Measurements from ENCODE around the gene FOXD4L1. TPM values are rescaled to one million over a fixed set of nuclear protein-coding genes. Genes with fewer than 3 reads are reported as not detected.
"Not testable (repeated sequence)": the region's sequence is repeated elsewhere in the genome, so short reads cannot be mapped to it uniquely, and the experiment has no call there.

Gene FOXD4L1
- polyA plus RNA-seq (2013, experiment 1 of 2; ENCODE audit: insufficient read length): 0.13 TPM
- polyA plus RNA-seq (2013, experiment 2 of 2; ENCODE audit: insufficient read length): not detected

DNA sequence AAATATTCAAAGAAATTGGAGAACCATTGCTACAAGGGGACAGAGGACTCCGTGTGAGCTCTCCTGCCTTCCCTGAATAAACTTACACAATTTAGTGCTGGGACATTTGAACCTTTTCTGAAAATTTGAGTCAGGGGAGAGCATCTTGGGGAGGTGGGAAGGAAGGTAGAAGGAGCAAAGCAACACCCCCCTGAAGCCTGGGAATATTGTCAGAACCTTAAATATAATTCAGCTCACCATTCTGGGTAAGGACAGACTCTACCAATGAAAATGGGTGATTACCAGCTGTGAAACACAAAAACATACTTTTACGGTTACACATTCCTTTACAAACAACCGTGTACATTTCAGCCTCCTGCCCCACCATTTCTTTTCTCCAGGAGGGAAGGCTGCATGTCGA is at the start of gene FOXD4L1:
Gene FOXD4L1, plus strand, starts transcription at position 301 of the 400 bp plus-strand sequence. CDS start 592 bp downstream, outside the sequence.
- not testable (repeated sequence) for DNase-seq

DNA sequence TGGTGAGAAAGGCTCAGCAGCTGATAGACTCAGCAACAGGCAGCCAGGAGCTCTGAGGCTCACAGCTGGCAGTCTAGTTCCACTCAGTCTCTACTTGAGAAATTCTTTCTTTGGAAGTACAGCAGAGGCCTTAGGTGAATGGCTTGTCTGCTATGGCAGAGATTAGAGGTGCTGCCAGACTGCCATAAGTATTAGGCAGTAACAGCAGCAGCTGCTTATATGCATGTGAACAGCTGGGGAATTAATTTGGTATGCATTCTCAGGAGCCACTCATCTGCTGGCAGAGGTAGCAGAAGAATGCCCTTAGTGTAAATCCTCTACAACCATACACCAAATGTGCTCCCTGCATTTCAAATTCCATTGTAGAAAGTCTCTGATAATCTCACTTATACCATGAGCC is 32.7 kb upstream of the FOXD4L1 start:
- DNase-seq: not testable (repeated sequence)

DNA sequence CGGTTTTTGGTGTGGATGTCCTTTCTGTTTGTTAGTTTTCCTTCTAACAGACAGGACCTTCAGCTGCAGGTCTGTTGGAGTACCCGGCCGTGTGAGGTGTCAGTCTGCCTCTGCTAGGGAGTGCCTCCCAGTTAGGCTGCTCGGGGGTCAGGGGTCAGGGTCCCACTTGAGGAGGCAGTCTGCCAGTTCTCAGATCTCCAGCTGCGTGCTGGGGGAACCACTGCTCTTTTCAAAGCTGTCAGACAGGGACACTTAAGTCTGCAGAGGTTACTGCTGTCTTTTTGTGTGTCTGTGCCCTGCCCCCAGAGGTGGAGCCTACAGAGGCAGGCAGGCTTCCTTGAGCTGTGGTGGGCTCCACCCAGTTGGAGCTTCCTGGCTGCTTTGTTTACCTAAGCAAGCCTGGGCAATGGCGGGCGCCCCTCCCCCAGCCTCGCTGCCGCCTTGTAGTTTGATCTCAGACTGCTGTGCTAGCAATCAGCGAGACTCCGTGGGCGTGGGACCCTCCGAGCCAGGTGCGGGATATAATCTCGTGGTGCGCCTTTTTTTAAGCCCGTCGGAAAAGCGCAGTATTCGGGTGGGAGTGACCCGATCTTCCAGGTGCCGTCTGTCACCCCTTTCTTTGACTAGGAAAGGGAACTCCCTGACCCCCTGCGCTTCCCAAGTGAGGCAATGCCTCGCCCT is 21.6 kb upstream of the FOXD4L1 start:
- DNase-seq: not testable (repeated sequence)

DNA sequence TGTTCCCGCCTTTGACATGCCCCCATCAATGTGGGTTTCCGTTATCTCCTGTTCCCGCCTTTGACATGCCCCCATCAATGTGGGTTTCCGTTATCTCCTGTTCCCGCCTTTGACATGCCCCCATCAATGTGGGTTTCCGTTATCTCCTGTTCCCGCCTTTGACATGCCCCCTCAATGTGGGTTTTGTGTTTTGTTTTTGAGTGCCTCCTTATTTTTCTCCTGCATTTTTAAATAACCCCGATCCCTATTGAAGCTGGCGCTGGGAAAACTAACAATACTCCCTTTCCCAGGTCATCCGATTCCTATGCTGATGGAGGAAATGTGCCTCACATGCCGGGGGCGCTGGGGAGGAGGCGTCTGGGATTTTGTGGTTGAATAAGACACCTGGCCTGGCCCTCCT is 1.9 kb upstream of the FOXD4L1 start:
- DNase-seq: not testable (repeated sequence)

DNA sequence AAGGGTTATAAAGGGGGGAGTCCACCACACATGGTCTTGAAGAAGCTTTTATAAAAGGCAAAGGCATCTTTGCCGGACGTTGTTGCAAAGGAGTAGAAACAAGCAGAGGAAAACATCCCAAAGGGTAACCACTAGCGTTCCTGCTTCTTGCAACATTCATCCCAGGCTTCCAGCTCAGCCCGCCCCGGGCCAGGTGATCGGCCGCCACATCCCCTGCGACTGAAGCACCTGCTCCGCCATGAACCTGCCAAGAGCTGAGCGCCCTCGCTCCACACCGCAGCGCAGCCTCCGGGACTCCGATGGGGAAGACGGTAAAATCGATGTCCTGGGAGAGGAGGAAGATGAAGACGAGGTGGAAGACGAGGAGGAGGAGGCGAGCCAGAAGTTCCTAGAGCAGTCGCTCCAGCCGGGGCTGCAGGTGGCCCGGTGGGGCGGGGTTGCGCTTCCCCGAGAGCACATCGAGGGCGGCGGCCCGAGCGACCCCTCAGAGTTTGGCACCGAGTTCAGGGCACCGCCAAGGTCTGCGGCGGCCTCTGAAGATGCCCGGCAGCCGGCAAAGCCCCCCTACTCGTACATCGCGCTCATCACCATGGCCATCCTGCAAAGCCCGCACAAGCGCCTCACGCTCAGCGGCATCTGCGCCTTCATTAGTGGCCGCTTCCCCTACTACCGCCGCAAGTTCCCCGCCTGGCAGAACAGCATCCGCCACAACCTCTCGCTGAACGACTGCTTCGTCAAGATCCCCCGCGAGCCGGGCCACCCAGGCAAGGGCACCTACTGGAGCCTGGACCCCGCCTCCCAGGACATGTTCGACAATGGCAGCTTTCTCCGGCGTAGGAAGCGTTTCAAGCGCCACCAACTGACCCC is 787 bp downstream of the FOXD4L1 start:
- DNase-seq: not testable (repeated sequence)

DNA sequence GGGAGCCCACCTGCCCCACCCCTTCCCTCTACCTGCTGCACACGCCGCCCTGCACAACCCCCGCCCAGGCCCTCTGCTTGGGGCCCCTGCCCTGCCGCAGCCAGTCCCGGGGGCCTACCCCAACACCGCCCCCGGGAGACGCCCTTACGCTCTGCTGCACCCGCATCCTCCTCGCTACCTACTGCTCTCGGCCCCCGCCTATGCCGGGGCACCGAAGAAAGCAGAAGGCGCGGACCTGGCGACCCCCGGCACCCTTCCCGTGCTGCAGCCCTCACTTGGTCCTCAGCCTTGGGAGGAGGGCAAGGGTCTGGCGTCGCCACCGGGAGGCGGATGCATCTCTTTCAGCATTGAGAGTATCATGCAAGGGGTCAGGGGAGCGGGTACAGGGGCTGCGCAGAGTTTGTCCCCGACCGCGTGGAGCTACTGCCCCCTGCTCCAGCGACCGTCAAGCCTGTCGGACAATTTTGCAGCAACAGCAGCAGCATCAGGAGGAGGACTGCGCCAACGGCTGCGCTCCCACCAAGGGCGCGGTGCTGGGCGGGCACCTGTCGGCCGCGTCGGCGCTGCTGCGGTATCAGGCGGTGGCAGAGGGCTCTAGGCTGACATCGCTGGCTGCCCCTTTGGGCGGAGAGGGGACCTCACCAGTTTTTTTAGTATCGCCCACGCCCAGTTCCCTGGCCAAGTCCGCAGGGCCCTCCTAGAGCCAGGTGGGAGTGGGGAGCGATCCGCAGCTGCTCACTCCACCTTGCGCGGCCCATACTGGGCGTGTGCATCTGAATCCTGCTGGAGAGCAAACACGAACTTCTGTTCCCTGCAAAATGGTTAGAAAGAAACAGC is 1.6 kb downstream of the FOXD4L1 start:
- not testable (repeated sequence) for DNase-seq

DNA sequence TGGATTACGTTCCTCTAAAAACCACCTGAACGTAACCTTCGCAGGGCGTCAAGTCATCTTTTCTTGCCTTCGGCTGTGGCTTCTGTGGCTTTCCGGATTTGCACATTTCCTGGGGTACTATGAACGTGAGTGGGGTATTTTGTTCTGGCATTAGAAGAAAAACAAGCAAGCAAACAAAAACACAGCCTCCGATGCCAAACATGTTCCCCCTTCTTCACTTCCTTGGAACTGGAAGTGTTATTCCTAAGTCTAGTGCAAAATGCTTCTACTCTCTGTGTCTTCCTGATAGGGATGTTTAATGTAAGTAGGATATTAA is 2.2 kb downstream of the FOXD4L1 start:
- DNase-seq: not testable (repeated sequence)

DNA sequence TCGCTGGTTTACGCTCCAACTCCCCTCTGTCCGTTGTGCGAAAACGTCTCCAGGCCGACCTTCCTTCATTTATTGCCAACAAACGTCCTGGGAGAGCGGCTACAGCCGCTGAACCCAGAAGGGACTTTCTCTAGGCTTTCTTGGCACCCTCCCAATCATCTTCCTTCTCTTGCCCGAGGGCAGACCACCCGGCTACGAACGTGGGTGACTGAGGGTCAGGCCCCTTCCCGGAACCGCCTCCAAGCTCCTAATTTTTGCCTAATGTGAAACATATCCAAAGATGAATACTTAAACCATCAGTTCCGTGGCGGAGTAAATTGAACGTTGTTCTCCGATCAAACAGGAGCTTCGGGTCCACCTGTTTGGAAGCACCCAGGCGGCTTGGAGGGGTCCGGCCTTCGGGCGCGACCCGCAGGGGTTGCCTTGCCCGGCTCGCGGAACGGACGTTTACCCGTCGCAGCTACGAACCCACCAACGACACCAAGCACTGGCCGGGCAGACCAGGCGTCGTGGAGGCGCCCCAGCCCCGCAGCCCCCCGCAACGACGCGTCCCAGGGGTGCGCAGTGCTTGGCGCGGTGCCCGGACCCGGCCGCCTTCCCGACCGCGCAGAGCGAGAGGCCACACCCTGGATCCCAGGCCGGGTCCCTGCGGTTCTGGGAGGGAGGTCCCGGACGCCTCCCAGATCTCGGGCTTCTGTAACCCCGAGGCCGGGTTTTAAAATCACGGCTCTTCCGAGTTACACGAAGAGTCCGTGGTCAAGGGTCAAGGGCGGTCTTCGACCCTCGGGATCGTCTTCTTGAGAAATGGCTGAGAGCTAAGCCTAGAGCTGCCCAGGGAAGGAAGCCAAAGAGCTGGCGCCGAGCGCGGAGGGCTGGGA is 4.0 kb downstream of the FOXD4L1 start:
- DNase-seq: not testable (repeated sequence)

DNA sequence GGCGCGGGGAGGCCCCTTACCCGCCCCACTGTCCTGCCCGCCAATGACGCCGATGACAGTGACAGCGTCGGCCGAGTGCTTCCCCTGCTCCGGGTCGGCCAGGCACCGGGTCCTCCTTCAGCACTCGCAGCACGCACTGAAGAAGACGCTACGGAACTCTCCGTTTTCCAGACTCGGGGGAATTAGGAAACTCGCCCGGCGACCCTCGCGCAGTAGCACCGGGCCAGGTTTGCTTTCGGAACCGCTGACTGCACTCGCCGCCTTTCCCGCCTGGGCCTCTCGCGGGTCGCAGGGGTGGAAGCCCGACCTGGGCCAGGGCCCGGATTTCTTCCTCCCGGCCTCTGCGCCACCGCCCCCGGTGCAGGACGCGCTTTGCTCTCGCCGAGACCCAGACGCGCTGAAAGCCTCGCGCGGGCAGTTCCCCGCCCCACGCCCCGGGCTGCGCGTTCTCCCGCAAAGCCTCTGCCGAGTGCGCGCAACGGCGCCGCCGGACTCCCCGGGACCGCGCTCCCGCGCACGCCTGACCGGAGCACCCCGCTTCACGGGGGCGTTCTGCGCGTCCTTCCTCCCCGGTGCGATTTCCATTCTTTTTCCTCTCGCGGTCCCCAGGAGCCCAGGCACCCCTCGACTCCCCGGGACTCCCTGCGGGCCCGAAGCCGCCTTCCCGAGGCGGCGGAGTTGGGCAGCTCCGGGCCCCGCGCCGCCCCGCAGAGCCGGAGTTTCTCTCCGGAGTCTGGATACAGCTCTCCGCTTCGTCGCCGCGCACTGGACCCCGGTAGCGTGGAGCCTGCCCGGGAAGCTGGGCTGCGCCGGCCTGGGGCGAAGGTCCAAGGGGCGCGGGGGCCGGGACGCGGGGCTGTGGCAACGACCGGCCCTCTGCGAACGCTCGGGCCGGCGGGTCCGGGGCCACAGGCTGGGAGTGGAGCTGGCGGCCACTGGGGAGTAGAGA is 4.9 kb downstream of the FOXD4L1 start:
- DNase-seq: peak; percentile 26

DNA sequence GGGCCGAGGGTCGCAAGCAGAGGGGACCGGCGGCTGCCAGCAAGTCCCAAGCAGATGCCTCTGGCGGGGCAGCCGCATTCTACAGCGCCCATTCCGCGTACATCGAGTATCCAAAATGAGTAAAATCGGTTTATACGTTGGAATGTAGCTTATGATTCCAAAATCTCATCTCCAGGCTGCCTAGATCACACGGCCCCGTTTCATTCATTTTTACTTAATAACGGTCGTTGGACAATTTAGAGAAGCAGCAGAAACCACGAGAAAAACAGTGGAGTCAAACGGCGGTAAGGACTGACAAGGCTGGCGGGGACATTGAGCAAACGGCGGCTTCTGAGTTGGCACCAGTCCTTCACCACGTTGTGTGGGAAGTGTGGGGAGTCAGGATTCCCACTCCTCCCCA is 5.6 kb downstream of the FOXD4L1 start:
- DNase-seq: not testable (repeated sequence)

DNA sequence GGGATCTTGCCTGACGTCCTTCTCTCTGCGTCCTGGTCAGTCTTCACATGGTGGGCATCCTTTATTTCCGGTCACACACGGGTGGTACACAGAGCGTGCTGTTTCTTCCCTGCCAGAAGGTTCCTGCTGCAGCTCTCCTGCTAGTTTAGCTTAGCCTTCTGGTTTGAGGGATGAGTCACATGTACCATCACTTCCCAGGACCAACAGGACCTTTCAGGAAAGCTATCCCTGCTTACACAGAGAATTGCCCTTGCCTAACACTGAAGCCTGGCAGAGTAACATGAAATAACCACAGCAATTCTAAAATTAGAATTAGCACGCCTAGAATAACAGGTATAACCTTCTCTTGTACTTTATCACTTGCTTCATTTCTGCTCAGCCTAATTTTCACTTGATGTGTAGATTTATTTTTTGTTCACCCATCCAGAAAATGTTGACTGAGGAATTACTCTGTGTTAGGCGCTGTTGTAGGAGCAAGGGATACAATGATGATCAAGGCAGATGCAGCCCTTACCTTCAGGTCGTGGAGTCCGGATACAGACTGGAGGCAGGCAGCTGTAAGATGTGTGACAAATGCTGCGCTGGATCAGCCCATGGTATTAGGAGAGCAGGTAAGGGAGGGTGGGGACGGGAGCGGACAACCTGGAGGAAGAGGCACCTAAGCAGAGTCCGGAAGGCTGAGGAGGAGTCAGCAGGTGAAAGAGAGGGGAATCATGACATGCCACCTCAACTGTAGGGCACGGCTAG is 9.1 kb downstream of the FOXD4L1 start:
- DNase-seq: not testable (repeated sequence)

DNA sequence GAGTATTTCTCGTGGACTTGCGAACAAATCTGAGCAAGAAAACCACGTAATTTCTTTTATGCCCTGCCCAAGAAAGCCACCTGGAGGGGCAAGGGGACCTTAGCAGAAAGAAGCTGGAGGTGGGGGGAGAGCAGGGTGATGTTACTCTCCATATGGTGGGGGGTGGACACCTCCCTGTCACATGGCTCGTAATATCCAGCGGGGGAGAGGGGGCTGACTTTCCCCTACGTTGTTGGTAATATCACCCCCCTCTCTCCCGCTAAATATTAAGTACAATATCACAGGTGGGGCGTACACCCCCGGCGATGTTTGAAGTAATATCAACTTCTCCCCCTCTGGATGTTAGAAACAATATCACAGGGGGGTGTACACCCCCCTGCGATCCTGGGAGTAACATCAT is 9.7 kb downstream of the FOXD4L1 start:
- not testable (repeated sequence) for DNase-seq

DNA sequence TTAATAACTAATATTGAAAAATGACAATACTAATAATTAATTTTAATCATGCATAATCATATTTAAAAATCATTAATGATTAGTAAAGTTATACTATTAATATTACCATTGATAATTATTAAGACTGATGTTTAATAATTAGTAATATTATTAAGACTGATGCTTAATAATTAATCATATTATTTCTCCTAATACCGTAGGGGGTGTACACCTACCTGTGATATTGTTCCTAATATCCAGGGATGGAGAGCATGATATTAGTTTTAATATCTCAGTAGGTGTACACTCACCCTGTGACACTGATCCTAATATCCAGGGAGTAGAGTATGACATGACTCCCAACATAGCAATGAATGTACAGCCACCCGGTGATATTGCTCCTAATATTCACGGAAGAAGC is 12.4 kb downstream of the FOXD4L1 start:
- not testable (repeated sequence) for DNase-seq

DNA sequence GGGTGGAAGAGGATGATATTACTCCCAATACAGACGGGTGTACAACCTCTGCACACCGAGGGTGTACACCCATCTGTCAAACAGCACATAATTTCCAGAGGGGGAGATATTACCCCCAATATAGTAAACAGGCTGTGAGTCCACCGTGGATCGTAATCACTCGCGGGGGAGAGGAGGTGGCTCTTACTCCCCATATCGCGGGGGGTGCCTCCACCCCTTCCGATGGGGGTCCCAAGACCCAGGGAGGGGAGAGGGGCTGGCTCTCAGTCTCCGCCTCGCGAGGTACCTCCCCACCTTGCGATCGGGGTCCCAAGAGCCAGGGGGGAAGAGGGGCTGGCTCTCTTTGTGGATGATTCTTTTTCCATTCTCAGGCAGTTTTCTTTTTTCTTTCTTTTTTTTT is 13.4 kb downstream of the FOXD4L1 start:
- not testable (repeated sequence) for DNase-seq

DNA sequence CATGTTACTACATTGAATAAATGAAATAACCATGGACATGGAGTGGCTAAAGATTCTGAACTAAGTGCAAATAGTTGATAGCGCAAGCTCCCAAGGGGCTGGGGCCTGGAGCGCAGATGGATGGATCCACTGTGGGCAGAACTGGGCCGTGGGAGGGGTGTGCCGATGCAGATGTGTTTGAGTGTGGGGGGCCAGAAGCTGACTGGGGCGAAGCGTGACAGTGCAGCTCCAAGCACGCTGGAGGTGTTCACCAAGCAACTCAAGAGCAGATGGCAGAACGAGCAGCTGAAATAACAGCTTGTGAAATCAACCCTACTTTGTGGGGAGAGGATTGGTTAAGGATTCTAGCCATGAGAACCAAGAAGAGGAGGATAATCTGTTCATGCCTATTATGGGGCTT is 17.0 kb downstream of the FOXD4L1 start:
- DNase-seq: not testable (repeated sequence)

DNA sequence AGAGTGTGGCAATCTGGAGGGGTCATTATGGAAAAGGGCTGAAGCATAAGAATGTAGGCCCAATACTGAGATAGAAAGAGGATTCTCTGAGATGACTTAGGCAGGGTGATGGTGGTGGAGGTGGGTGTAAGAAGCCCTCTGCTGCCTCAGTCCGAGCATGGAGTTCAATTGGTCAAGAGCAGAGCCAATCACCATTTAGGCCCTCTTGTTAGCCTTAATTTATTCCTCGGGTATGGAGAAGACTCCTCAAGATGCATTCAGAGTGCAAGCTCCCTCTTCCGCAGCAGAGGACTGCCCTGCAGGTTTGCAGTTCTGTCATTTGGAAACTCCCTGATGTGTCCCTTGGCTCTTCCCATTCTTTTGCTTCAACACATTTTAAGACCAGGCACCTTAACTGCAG is 17.5 kb downstream of the FOXD4L1 start:
- DNase-seq: not testable (repeated sequence)

DNA sequence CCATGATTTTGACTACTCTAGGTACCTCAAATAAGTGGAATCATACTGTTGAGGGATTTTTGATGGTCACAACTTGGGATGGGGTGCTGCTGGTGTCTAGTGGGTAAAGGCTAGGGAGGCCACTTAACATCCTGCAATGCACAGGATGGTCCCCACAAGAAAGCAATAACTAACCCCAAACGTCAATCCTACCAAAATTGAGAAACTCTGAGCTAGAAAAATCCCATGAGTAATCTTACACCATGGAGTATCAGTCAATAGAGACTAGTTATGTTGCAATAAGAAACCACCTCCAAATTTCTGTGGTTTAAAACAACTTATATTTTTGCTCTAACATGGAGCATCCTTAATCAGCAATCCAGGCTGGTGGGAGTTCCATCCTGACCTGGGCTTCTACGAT is 18.6 kb downstream of the FOXD4L1 start:
- not testable (repeated sequence) for DNase-seq

DNA sequence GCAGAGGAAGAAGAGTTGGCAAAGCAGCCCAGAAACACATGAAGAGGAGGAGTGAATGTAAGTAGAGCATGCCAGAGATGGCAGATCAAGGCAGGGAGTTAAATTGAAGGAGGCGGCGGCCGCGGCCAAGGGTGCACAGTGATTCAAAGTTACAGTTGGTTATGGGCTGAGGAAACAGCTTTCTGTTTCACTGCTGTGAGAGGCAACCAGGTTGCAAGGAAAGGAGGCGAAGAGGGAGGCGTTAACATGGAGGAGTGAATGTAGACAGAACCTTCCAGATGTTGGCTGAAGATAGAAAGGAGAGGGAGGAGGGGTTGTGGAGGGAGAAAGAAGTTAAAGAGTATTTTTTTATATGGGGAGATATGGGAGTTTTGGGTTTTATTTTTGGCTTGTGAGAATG is 22.4 kb downstream of the FOXD4L1 start:
- DNase-seq: not testable (repeated sequence)

DNA sequence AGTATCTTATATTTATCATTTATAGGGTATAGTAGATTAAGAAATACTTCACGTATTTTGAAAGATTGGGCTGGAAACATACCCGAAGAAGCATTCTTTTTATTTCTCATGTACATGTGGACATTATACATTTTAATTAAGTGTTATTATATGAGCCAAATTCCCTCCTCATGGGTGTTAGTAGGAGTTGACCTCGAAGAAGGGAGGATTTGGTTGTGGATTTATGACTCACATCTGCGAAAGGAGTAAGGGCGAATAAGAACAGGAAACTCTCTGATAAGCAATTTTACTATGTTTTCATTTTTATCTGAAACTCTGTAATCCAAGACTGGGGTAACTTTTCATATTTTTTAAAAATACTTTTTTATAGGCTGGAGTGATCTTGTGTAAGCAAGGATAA is 23.0 kb downstream of the FOXD4L1 start:
- not testable (repeated sequence) for DNase-seq

DNA sequence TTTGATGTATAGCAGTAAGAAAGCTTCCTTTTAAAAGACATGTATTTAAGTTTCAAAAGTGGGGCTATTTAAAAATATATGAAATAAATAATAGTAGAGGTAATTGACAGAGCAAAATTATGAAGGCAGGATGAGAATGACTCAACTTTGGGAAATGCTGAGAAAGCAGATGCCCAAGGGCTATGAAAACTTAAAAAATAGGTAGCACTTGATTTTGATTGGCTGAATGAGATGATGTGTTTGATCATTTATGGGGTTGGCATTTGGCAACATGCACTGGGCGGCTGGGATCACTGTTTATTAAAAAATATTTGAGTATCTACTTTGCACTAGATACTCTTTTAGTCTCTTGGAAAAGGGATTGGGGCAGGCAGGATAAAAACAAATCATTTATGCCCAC is 26.5 kb downstream of the FOXD4L1 start:
- DNase-seq: not testable (repeated sequence)

All from fibroblast of skin of back (primary cell).